Tibial nerve (tissue), 4 donors: ENCODE data around the gene KLK7. TPM values are rescaled to one million over a fixed set of nuclear protein-coding genes. Genes with fewer than 3 reads are reported as not detected.

Experiments
- DNase-seq, 2 donors: peaks; one replicate each; pipeline ENCODE4 v3.0.0-alpha.2; 2019; ENCODE audit warnings: low spot score in 2 of 2
- H3K27ac ChIP-seq, 4 donors: fragments of 200-600 bp; sonication (generic) in 3 of 4; one replicate each; pipeline ENCODE4 v1.5.1; 2017 to 2019; ENCODE audit warnings: mild to moderate bottlenecking in 1 of 4
- H3K27me3 ChIP-seq, 2 donors: fragments of 200-600 bp; sonication (generic) in 1 of 2; one replicate each; pipeline versions ENCODE4 v1.5.1 to v1.6.0; 2017 to 2019
- H3K36me3 ChIP-seq, 3 donors: fragments of 200-600 bp; sonication (generic); one replicate each; pipeline ENCODE4 v1.5.1; 2018 to 2019
- H3K4me1 ChIP-seq, 4 donors: fragments of 200-600 bp; sonication (generic) in 3 of 4; one replicate each; pipeline ENCODE4 v1.5.1; 2017 to 2019
- H3K4me3 ChIP-seq, 4 donors: fragments of 200-600 bp; sonication (generic) in 3 of 4; one replicate each; pipeline ENCODE4 v1.5.1; 2017 to 2019; ENCODE audit warnings: mild to moderate bottlenecking in 1 of 4, moderate library complexity in 1 of 4
- H3K9me3 ChIP-seq, 4 donors: fragments of 200-600 bp; sonication (generic) in 3 of 4; one replicate each; pipeline ENCODE4 v1.5.1; 2017 to 2019
- CTCF ChIP-seq, 5 experiments: fragments of 200-600 bp in 3 of 5; fragments of 450-650 bp in 2 of 5; sonication (generic) in 3 of 5; IDR thresholded peaks; one replicate each; pipeline ENCODE4 v1.5.1; 2016 to 2019; ENCODE audit warnings: antibody characterized with exemption in 5 of 5, mild to moderate bottlenecking in 3 of 5, moderate library complexity in 2 of 5
- EP300 ChIP-seq, 2 donors: sonication (generic); formaldehyde crosslinking; IDR thresholded peaks; one replicate each; pipeline ENCODE4 v1.6.1; 2017; ENCODE audit warnings: antibody characterized with exemption in 2 of 2, mild to moderate bottlenecking in 1 of 2
- POLR2A ChIP-seq, 2 donors: fragments of 450-650 bp; IDR thresholded peaks; one replicate each; pipeline ENCODE4 v1.6.1; 2017; ENCODE audit warnings: antibody characterized with exemption in 2 of 2, mild to moderate bottlenecking in 2 of 2, moderate library complexity in 2 of 2
- WGBS, 2 donors: methylation state at CpG; one replicate each; pipeline ENCODE4 v1.1.5; 2018; 5-methylcytosine and 5-hydroxymethylcytosine counted together
- total RNA-seq, 4 donors: library from RNA; depleted of rRNA; stranded (reverse); fragments of >200 nt; gene quantifications; one replicate each; pipeline ENCODE4 v1.1.0, GENCODE V29; 2016

Gene KLK7
- total RNA-seq, 4 donors from 2014 or later, result 0.90 to 7.6 (median 4.6) TPM

GRCh38 chr19:51027873-51028272, 44.2 kb upstream of the KLK7 start:
- Histone ChIP-seq H3K4me1 (no peaks in the 10 kb centered on the region), H3K36me3 (no peaks in the 10 kb centered on the region), H3K4me3 (no peak overlapping the region), H3K27me3 (peaks cover 0 to 26% of the 10 kb centered on the region in 2 donors), H3K27ac (no peak overlapping the region), H3K9me3 (peaks cover 0 to 3% (median 0%) of the 10 kb centered on the region in 4 donors)
- WGBS, 2 donors, result 28% methylated on average over 5 of the region's 5 CpGs
- TF ChIP-seq EP300 (IDR thresholded peaks at IDR 0.05) (no peak), POLR2A (IDR thresholded peaks at IDR 0.05) (no peak), CTCF (IDR thresholded peaks at IDR 0.05) (no peak)
- DNase-seq, result no peak

- H3K27ac ChIP-seq, result no peak overlapping the region
- 34 to 43% methylated on average over 14 of the region's 14 CpGs for WGBS, 2 donors
- no peak for DNase-seq
- no peaks in the 10 kb centered on the region for H3K36me3 ChIP-seq
- no peaks in the 10 kb centered on the region for H3K4me1 ChIP-seq
- no peak overlapping the region for H3K4me3 ChIP-seq
- H3K27me3 ChIP-seq, result peaks cover 0 to 29% of the 10 kb centered on the region in 2 donors
- peaks cover 0 to 3% (median 0%) of the 10 kb centered on the region in 4 donors for H3K9me3 ChIP-seq
- no peak for TF ChIP-seq CTCF (IDR thresholded peaks at IDR 0.05)
- TF ChIP-seq POLR2A (IDR thresholded peaks at IDR 0.05), result no peak
- TF ChIP-seq EP300 (IDR thresholded peaks at IDR 0.05), result no peak
These were observed 43.5 kb upstream of the KLK7 start for GRCh38 chr19:51027126-51027806.

- no peaks in the 10 kb centered on the region for H3K36me3 ChIP-seq
- no peak for TF ChIP-seq EP300 (IDR thresholded peaks at IDR 0.05)
- TF ChIP-seq CTCF (IDR thresholded peaks at IDR 0.05), result no peak
- no peak for TF ChIP-seq POLR2A (IDR thresholded peaks at IDR 0.05)
- no peak within 1 kb of the TSS for H3K27ac ChIP-seq
These were observed 42.8 kb upstream of the KLK7 start, which contains the start of gene KLK11 for GRCh38 chr19:51026554-51026831. Gene KLK11, minus strand, starts transcription at chr19:51026616. Its CDS starts 985 bp downstream, at chr19:51025631.

GRCh38 chr19:51025809-51026553, 42.3 kb upstream of the KLK7 start:
- peaks cover 0 to 4% (median 0%) of the 10 kb centered on the region in 4 donors for H3K4me1 ChIP-seq
- H3K9me3 ChIP-seq, result no peaks in the 10 kb centered on the region
- TF ChIP-seq POLR2A (IDR thresholded peaks at IDR 0.05) (no peak), EP300 (IDR thresholded peaks at IDR 0.05) (no peak), CTCF (IDR thresholded peaks at IDR 0.05) (no peak)
- DNase-seq, result no peak
- 57 to 66% methylated on average over 14 to 16 of the region's 18 CpGs for WGBS, 2 donors
- H3K4me3 ChIP-seq, result no peak overlapping the region
- no peaks in the 10 kb centered on the region for H3K36me3 ChIP-seq
- peaks cover 0 to 29% of the 10 kb centered on the region in 2 donors for H3K27me3 ChIP-seq
- H3K27ac ChIP-seq, result no peak overlapping the region

More at GRCh38 chr19:51026554-51026831, 42.8 kb upstream of the KLK7 start, which contains the start of gene KLK11:
- no peak for DNase-seq
- Histone ChIP-seq H3K9me3 (no peaks in the 10 kb centered on the region), H3K4me1 (no peaks in the 10 kb centered on the region), H3K4me3 (no peak within 1 kb of the TSS), H3K27me3 (peaks cover 0 to 29% of the 10 kb centered on the region in 2 donors)
- 77 to 81% methylated on average over 7 to 10 of the region's 11 CpGs for WGBS, 2 donors

GRCh38 chr19:51025401-51025800, 41.7 kb upstream of the KLK7 start:
- no peak overlapping the region for H3K4me3 ChIP-seq
- WGBS, 2 donors, result 72 to 84% methylated on average over 6 of the region's 6 CpGs
- H3K4me1 ChIP-seq, result peaks cover 0 to 4% (median 0%) of the 10 kb centered on the region in 4 donors
- H3K9me3 ChIP-seq, result no peaks in the 10 kb centered on the region
- no peak for TF ChIP-seq CTCF (IDR thresholded peaks at IDR 0.05)
- H3K27ac ChIP-seq, result no peak overlapping the region
- peaks cover 0 to 29% of the 10 kb centered on the region in 2 donors for H3K27me3 ChIP-seq
- no peaks in the 10 kb centered on the region for H3K36me3 ChIP-seq
- no peak for DNase-seq
